ENCODE data around the gene SLC2A11.

The SLC2A11 gene

GRCh38 chr22:23826510-23827350, 30.9 kb upstream of the SLC2A11 start:
- Histone ChIP-seq H3K18ac (ENCODE audit: low read depth in 1 of 2, low read length in 2 of 2) (peak overlapping the region; percentile 34 to 58), H2BK12ac (ENCODE audit: low read length in 2 of 2) (peak overlapping the region in 1 of 2 experiments; percentile 11), H3K9me3 (ENCODE audit: control insufficient read depth, low read length) (no peaks in the 10 kb centered on the region), H3K27me3 (ENCODE audit: control insufficient read depth in 1 of 2, insufficient read depth in 1 of 2, low read length in 2 of 2) (no peaks in the 10 kb centered on the region), H4K8ac (ENCODE audit: low read length) (peak overlapping the region; percentile 59), H2BK120ac (ENCODE audit: low read depth, low read length) (peak overlapping the region; percentile 21), H3K79me1 (replicated peaks; ENCODE audit: low read length, poor library complexity, severe bottlenecking) (peaks cover 47% of the 10 kb centered on the region), H3K4me2 (ENCODE audit: low read length, poor library complexity, severe bottlenecking) (no peak overlapping the region), H3K4me1 (ENCODE audit: control insufficient read depth, insufficient read depth, low read depth, low read length) (peaks cover 40% of the 10 kb centered on the region), H2BK5ac (ENCODE audit: low read depth, low read length, poor library complexity, severe bottlenecking) (peak overlapping the region; percentile 53), H3K14ac (ENCODE audit: low read length in 2 of 2) (peak overlapping the region in 1 of 2 experiments; percentile 37), H3K4ac (ENCODE audit: low read depth in 1 of 2, low read length in 2 of 2) (peak overlapping the region; percentile 63 to 94), H4K91ac (ENCODE audit: low read length) (peak overlapping the region; percentile 92), H3K27ac (ENCODE audit: low read length, poor library complexity, severe bottlenecking) (peak overlapping the region; percentile 45), H2AK5ac (ENCODE audit: low read length, severe bottlenecking) (peak overlapping the region; percentile 70), H2BK15ac (ENCODE audit: low read depth, poor library complexity, severe bottlenecking) (no peak overlapping the region), H3K9ac (ENCODE audit: low read length) (peak overlapping the region; percentile 24), H3K4me3 (ENCODE audit: insufficient read depth in 1 of 2, low read depth in 1 of 2, low read length in 2 of 2) (no peak overlapping the region), H3K36me3 (ENCODE audit: control insufficient read depth in 1 of 2, insufficient read depth in 2 of 2, low read depth in 1 of 2, low read length in 2 of 2) (peaks cover 80 to 81% of the 10 kb centered on the region in 2 experiments), H2AFZ (ENCODE audit: low read depth, low read length) (no peak overlapping the region), H3K23ac (ENCODE audit: low read length in 2 of 2) (no peak overlapping the region)
- DNase-seq = peak; percentile 70
- 67% methylated on average over 15 of the region's 15 CpGs for WGBS

- no peak overlapping the region for H3K4me2 ChIP-seq (ENCODE audit: low read length, poor library complexity, severe bottlenecking)
- H3K79me1 ChIP-seq (replicated peaks; ENCODE audit: low read length, poor library complexity, severe bottlenecking) = peaks cover 47% of the 10 kb centered on the region
- H3K23ac ChIP-seq (ENCODE audit: low read length in 2 of 2) = no peak overlapping the region
- no peaks in the 10 kb centered on the region for H3K27me3 ChIP-seq (ENCODE audit: control insufficient read depth in 1 of 2, insufficient read depth in 1 of 2, low read length in 2 of 2)
- DNase-seq = no peak
- peak overlapping the region; percentile 6 for H2BK15ac ChIP-seq (ENCODE audit: low read depth, poor library complexity, severe bottlenecking)
- peak overlapping the region; percentile 63 to 94 for H3K4ac ChIP-seq (ENCODE audit: low read depth in 1 of 2, low read length in 2 of 2)
- WGBS = 87% methylated on average over 8 of the region's 11 CpGs
- peak overlapping the region; percentile 4 for H3K27ac ChIP-seq (ENCODE audit: low read length, poor library complexity, severe bottlenecking)
- H3K9me3 ChIP-seq (ENCODE audit: control insufficient read depth, low read length) = no peaks in the 10 kb centered on the region
- H2AK5ac ChIP-seq (ENCODE audit: low read length, severe bottlenecking) = peak overlapping the region; percentile 33
- H3K14ac ChIP-seq (ENCODE audit: low read length in 2 of 2) = no peak overlapping the region
- peaks cover 73 to 80% of the 10 kb centered on the region in 2 experiments for H3K36me3 ChIP-seq (ENCODE audit: control insufficient read depth in 1 of 2, insufficient read depth in 2 of 2, low read depth in 1 of 2, low read length in 2 of 2)
- peak overlapping the region; percentile 92 for H4K91ac ChIP-seq (ENCODE audit: low read length)
- H2BK12ac ChIP-seq (ENCODE audit: low read length in 2 of 2) = peak overlapping the region in 1 of 2 experiments; percentile 60
- peaks cover 37% of the 10 kb centered on the region for H3K4me1 ChIP-seq (ENCODE audit: control insufficient read depth, insufficient read depth, low read depth, low read length)
- H2BK5ac ChIP-seq (ENCODE audit: low read depth, low read length, poor library complexity, severe bottlenecking) = no peak overlapping the region
- H3K18ac ChIP-seq (ENCODE audit: low read depth in 1 of 2, low read length in 2 of 2) = peak overlapping the region in 1 of 2 experiments; percentile 31
- H3K4me3 ChIP-seq (ENCODE audit: insufficient read depth in 1 of 2, low read depth in 1 of 2, low read length in 2 of 2) = no peak overlapping the region
- no peak overlapping the region for H3K9ac ChIP-seq (ENCODE audit: low read length)
- no peak overlapping the region for H4K8ac ChIP-seq (ENCODE audit: low read length)
- H2AFZ ChIP-seq (ENCODE audit: low read depth, low read length) = no peak overlapping the region
- H2BK120ac ChIP-seq (ENCODE audit: low read depth, low read length) = peak overlapping the region; percentile 21
Measured at GRCh38 chr22:23827351-23827995, 30.2 kb upstream of the SLC2A11 start.

- Histone ChIP-seq H2BK120ac (ENCODE audit: low read depth, low read length) (no peak overlapping the region), H3K9me3 (ENCODE audit: control insufficient read depth, low read length) (no peaks in the 10 kb centered on the region), H3K4me1 (ENCODE audit: control insufficient read depth, insufficient read depth, low read depth, low read length) (peaks cover 28% of the 10 kb centered on the region), H2BK5ac (ENCODE audit: low read depth, low read length, poor library complexity, severe bottlenecking) (no peak overlapping the region), H3K4me3 (ENCODE audit: insufficient read depth in 1 of 2, low read depth in 1 of 2, low read length in 2 of 2) (no peak overlapping the region), H2AFZ (ENCODE audit: low read depth, low read length) (no peak overlapping the region), H2AK5ac (ENCODE audit: low read length, severe bottlenecking) (no peak overlapping the region), H3K79me1 (replicated peaks; ENCODE audit: low read length, poor library complexity, severe bottlenecking) (peaks cover 56% of the 10 kb centered on the region), H3K27me3 (ENCODE audit: control insufficient read depth in 1 of 2, insufficient read depth in 1 of 2, low read length in 2 of 2) (no peaks in the 10 kb centered on the region), H3K23ac (ENCODE audit: low read length in 2 of 2) (no peak overlapping the region), H2BK15ac (ENCODE audit: low read depth, poor library complexity, severe bottlenecking) (no peak overlapping the region), H4K8ac (ENCODE audit: low read length) (peak overlapping the region; percentile 7), H3K36me3 (ENCODE audit: control insufficient read depth in 1 of 2, insufficient read depth in 2 of 2, low read depth in 1 of 2, low read length in 2 of 2) (peaks cover 70 to 84% of the 10 kb centered on the region in 2 experiments), H3K18ac (ENCODE audit: low read depth in 1 of 2, low read length in 2 of 2) (peak overlapping the region in 1 of 2 experiments; percentile 25), H3K4me2 (ENCODE audit: low read length, poor library complexity, severe bottlenecking) (no peak overlapping the region), H3K14ac (ENCODE audit: low read length in 2 of 2) (no peak overlapping the region), H3K4ac (ENCODE audit: low read depth in 1 of 2, low read length in 2 of 2) (no peak overlapping the region), H3K27ac (ENCODE audit: low read length, poor library complexity, severe bottlenecking) (no peak overlapping the region), H2BK12ac (ENCODE audit: low read length in 2 of 2) (peak overlapping the region in 1 of 2 experiments; percentile 17), H4K91ac (ENCODE audit: low read length) (peak overlapping the region; percentile 52), H3K9ac (ENCODE audit: low read length) (no peak overlapping the region)
- WGBS = 93% methylated on average over 6 of the region's 10 CpGs
- no peak for DNase-seq
Measured at GRCh38 chr22:23828800-23829680, 28.6 kb upstream of the SLC2A11 start.

Data from mesenchymal stem cell (in vitro differentiated cells and primary cell).